A673 (cell line): ENCODE measurements around the gene JUNB.
A peak's percentile ranks its signal among the peaks of the same experiment; 100 is the strongest.

Experiments
- CTCF ChIP-seq: fragments of 300-800, 200-600 bp; sonication (generic); conservative IDR thresholded peaks from 2 replicates; pipeline ENCODE4 v1.5.1; 2017; ENCODE audit warnings: low read depth, mild to moderate bottlenecking, antibody characterized with exemption, low read length, moderate library complexity, mixed read lengths
- EZH2 ChIP-seq: fragments of 200-600 bp; sonication (generic); IDR thresholded peaks from 2 replicates; pipeline ENCODE4 v1.6.1; 2017; ENCODE audit warnings: borderline replicate concordance, low read depth, mild to moderate bottlenecking, mixed read lengths, antibody characterized with exemption, low read length; ENCODE audit not compliant: poor library complexity, severe bottlenecking

- TF ChIP-seq CTCF (peak; percentile 81), EZH2 (no peak)
Observed at GRCh38 chr19:12825254-12826131, 34.2 kb downstream of the JUNB start.
